A549 (cell line): Measurements from ENCODE around the gene KRT79. TPM values are rescaled to one million over a fixed set of nuclear protein-coding genes. Genes with fewer than 3 reads are reported as not detected.

Source experiments
- ATAC-seq, 2 experiments: fragments of 200-7000 bp in 1 of 2; fragments of >200 bp in 1 of 2; cut with Nextera tagmentation in 1 of 2; cut with Tn5 transposase in 1 of 2; 3 replicates each; pipeline versions ENCODE4 v1.8.0 to v1.9.1; 2018 to 2020; ENCODE audit warnings: mild to moderate bottlenecking in 1 of 2, moderate library complexity in 1 of 2
- CTCF ChIA-PET: fragments of 300-600 bp; sonication (Branson Sonifier 250); formaldehyde crosslinking; extraction: SDS; loops from one replicate; lab custom pipeline; 2021; ENCODE audit warnings: antibody characterized with exemption, inconsistent platforms; lab: Yijun Ruan, JAX
- POLR2A ChIA-PET: fragments of 350-600 bp; formaldehyde crosslinking; extraction: SDS; loops from one replicate; lab custom pipeline; 2021; ENCODE audit warnings: antibody characterized with exemption, inconsistent platforms; lab: Yijun Ruan, JAX
- DNase-seq, 2 experiments: peaks; one replicate each; pipeline versions ENCODE4 v3.0.0 to v3.0.0-alpha.2; 2011 to 2016; ENCODE audit warnings: low read depth in 1 of 2, low spot score in 1 of 2
- FAIRE-seq: peaks from 2 replicates; lab custom pipeline; 2011; peaks lifted over from hg19 to GRCh38; lab: Jason Lieb, UNC
- H3K27ac ChIP-seq, 2 experiments: fragments of >200 bp; sonication (Bioruptor Twin); formaldehyde crosslinking; 3 replicates each; pipeline ENCODE4 v1.5.1; 2016 to 2017
- H3K4me1 ChIP-seq: fragments of >200 bp; sonication (Bioruptor Twin); formaldehyde crosslinking; 3 replicates; pipeline ENCODE4 v1.6.1; 2016
- H3K4me2 ChIP-seq: fragments of >200 bp; sonication (Bioruptor Twin); formaldehyde crosslinking; 3 replicates; pipeline ENCODE4 v1.6.1; 2016
- H3K4me3 ChIP-seq: fragments of >200 bp; sonication (Bioruptor Twin); formaldehyde crosslinking; 3 replicates; pipeline ENCODE4 v1.5.1; 2016
- H3K9me3 ChIP-seq: fragments of >200 bp; sonication (Bioruptor Twin); formaldehyde crosslinking; 3 replicates; pipeline ENCODE4 v1.6.1; 2016
- ESRRA ChIP-seq: fragments of 150-350 bp; IDR thresholded peaks from 2 replicates; pipeline ENCODE4 v1.6.1; 2014; ENCODE audit warnings: mild to moderate bottlenecking, low read length, borderline replicate concordance
- FOSL2 ChIP-seq, 2 experiments: fragments of 450-650 bp in 1 of 2; fragments of >200 bp in 1 of 2; sonication (Bioruptor Twin) in 1 of 2; formaldehyde crosslinking; IDR thresholded peaks; 2 replicates each; pipeline versions ENCODE4 v1.5.0 to v1.6.1; 2016 to 2020; ENCODE audit warnings: mild to moderate bottlenecking in 1 of 2, moderate library complexity in 1 of 2
- FOXS1 ChIP-seq: fragments of 250-450 bp; sonication (Bioruptor Pico); IDR thresholded peaks from 2 replicates; pipeline ENCODE4 v1.5.0; 2020; ENCODE audit warnings: mild to moderate bottlenecking, moderate library complexity
- GATA3 ChIP-seq: IDR thresholded peaks from 2 replicates; pipeline ENCODE4 v1.6.1; 2012; ENCODE audit warnings: borderline replicate concordance
- HDAC2 ChIP-seq: fragments of 200-600 bp; sonication (generic); IDR thresholded peaks from 2 replicates; pipeline ENCODE4 v1.6.1; 2016
- HOXA7 ChIP-seq: fragments of 250-450 bp; sonication (Bioruptor Pico); IDR thresholded peaks from 2 replicates; pipeline ENCODE4 v1.5.0; 2020; ENCODE audit warnings: mild to moderate bottlenecking, moderate library complexity
- HOXB13 ChIP-seq: fragments of 250-450 bp; sonication (Bioruptor Pico); IDR thresholded peaks from 2 replicates; pipeline ENCODE4 v1.5.0; 2020; ENCODE audit warnings: low read depth, mild to moderate bottlenecking, moderate library complexity
- KDM1A ChIP-seq: fragments of 200-600 bp; sonication (generic); IDR thresholded peaks from 2 replicates; pipeline ENCODE4 v1.6.1; 2016; ENCODE audit warnings: low read depth, mild to moderate bottlenecking
- KDM5A ChIP-seq: fragments of 200-600 bp; sonication (generic); IDR thresholded peaks from 2 replicates; pipeline ENCODE4 v1.6.1; 2016; ENCODE audit warnings: antibody characterized with exemption, mild to moderate bottlenecking
- MAFK ChIP-seq: fragments of 450-650 bp; IDR thresholded peaks from 2 replicates; pipeline ENCODE4 v1.6.1; 2014; ENCODE audit not compliant: partially characterized antibody
- MAZ ChIP-seq: fragments of 150-350 bp; IDR thresholded peaks from 2 replicates; pipeline ENCODE4 v1.6.1; 2014; ENCODE audit warnings: antibody characterized with exemption, low read depth, low read length, borderline replicate concordance
- NPAS2 ChIP-seq: fragments of 250-450 bp; sonication (Bioruptor Pico); IDR thresholded peaks from 2 replicates; pipeline ENCODE4 v1.8.0; 2022; ENCODE audit warnings: mild to moderate bottlenecking, moderate library complexity, borderline replicate concordance
- PHF8 ChIP-seq: fragments of 200-600 bp; sonication (generic); IDR thresholded peaks from 2 replicates; pipeline ENCODE4 v1.6.1; 2016; ENCODE audit warnings: low read depth, mild to moderate bottlenecking, antibody characterized with exemption, moderate library complexity, borderline replicate concordance
- POLR2A ChIP-seq: IDR thresholded peaks from 2 replicates; pipeline ENCODE4 v1.6.1; 2012; ENCODE audit warnings: mild to moderate bottlenecking, low read length
- RAD21 ChIP-seq, 2 experiments: fragments of >200 bp in 1 of 2; sonication (Bioruptor Twin) in 1 of 2; formaldehyde crosslinking in 1 of 2; IDR thresholded peaks in 1 of 2; conservative IDR thresholded peaks in 1 of 2; 2 replicates in 1 of 2; 3 replicates in 1 of 2; pipeline ENCODE4 v1.6.1; 2012 to 2018; ENCODE audit warnings: inconsistent platforms in 1 of 2
- RCOR1 ChIP-seq: fragments of 150-350 bp; IDR thresholded peaks from 2 replicates; pipeline ENCODE4 v1.6.1; 2014; ENCODE audit warnings: antibody characterized with exemption, low read length, low read depth
- WGBS: methylation state at CpG from one replicate; pipeline ENCODE4 v1.1.6; 2017; ENCODE audit errors: missing lambda C conversion rate; 5-methylcytosine and 5-hydroxymethylcytosine counted together
- polyA plus RNA-seq, 4 experiments: library from polyadenylated mRNA; depleted of rRNA in 3 of 4; stranded (reverse); fragments of >200 nt; fragmentation: RNase III in 1 of 4; extraction: RNeasy Plus Mini Kit Qiagen cat#74134 plus additional on column Dnase treatment in 1 of 4; gene quantifications; 2 replicates in 3 of 4; 3 replicates in 1 of 4; pipeline ENCODE4 v1.2.3, GENCODE V29; 2011 to 2017
- TF ChIP-seq, protein P1 (sequence below): fragments of >200 bp; sonication (Bioruptor Twin); formaldehyde crosslinking; IDR thresholded peaks from 2 replicates; pipeline ENCODE4 v1.6.1; 2016
- TF ChIP-seq, protein P2 (sequence below): IDR thresholded peaks from 2 replicates; pipeline ENCODE4 v1.6.1; 2012
- TF ChIP-seq, protein P3 (sequence below): fragments of 200-600 bp; sonication (generic); IDR thresholded peaks from 2 replicates; pipeline ENCODE4 v1.6.1; 2016; ENCODE audit warnings: antibody characterized with exemption, mild to moderate bottlenecking, moderate library complexity
- TF ChIP-seq, protein P4 (sequence below): fragments of >200 bp; sonication (Bioruptor Twin); formaldehyde crosslinking; IDR thresholded peaks from 3 replicates; pipeline ENCODE4 v1.6.1; 2016

Gene KRT79
- polyA plus RNA-seq, 2 of the 4 experiments (the other 2 are of a cell fraction): 0.05 TPM; not detected in 1

DNA sequence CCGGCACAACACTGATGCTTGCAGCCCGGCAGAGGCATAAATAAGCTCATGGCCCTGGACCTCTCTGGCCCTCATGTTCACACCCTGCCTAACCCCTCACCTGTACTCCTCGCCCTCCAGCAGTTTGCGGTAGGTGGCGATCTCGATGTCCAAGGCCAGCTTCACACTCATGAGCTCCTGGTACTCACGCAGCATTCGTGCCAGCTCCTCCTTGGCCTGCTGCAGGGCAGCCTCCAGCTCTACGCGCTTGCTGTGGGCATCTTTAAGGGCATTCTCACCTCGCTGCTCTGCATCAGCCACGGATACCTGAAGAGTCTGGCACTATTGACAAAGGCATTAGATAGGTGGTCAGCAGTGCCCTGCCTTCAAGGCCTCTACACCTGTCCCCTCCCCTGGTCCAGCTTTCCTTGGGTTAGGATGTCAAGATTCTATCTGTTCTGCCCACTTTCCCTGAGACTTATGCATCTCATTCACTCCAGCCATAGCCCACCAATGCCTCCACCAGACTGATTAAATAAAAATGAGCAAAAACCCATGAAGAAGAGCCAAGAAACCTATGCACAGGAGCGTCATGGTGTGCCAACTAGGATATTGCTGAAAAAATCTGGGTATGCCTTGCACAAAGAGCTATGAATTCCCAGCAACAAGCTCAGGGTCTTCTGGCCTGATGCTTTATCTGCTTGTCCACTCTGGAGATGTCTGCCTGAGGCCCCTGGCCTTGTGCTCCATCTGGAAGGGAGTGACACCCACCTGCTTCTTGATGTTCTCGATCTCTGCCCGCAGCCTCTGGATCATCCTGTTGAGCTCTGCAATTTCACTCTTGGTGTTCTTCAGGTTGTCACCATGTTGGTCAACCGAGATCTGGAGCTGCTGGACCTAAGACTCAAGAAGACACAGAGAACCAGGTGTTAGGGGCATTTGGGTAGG is 26.3 kb downstream of the KRT79 start:
- H3K27ac ChIP-seq: no peak overlapping the region
- no peak for ATAC-seq
- TF ChIP-seq FOXS1 (CRISPR knock-in tag) (no peak), MAFK (no peak), HOXB13 (no peak), MAZ (no peak), HOXA7 (CRISPR knock-in tag) (no peak), RCOR1 (no peak), KDM5A (no peak), ESRRA (no peak), POLR2A (no peak), FOSL2 (IDR thresholded peaks at IDR 0.05) (no peak), FOSL2 (CRISPR knock-in tag; IDR thresholded peaks at IDR 0.05) (no peak), RAD21 (conservative IDR thresholded peaks at IDR 0.05 in 1 of 2, IDR thresholded peaks at IDR 0.05 in 1 of 2) (no peak), PHF8 (no peak), HDAC2 (no peak), KDM1A (no peak)
- TF ChIP-seq, protein P1, sequence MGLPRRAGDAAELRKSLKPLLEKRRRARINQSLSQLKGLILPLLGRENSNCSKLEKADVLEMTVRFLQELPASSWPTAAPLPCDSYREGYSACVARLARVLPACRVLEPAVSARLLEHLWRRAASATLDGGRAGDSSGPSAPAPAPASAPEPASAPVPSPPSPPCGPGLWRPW: no peak
- TF ChIP-seq, protein P2, sequence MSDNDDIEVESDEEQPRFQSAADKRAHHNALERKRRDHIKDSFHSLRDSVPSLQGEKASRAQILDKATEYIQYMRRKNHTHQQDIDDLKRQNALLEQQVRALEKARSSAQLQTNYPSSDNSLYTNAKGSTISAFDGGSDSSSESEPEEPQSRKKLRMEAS: no peak
- TF ChIP-seq, protein P3, sequence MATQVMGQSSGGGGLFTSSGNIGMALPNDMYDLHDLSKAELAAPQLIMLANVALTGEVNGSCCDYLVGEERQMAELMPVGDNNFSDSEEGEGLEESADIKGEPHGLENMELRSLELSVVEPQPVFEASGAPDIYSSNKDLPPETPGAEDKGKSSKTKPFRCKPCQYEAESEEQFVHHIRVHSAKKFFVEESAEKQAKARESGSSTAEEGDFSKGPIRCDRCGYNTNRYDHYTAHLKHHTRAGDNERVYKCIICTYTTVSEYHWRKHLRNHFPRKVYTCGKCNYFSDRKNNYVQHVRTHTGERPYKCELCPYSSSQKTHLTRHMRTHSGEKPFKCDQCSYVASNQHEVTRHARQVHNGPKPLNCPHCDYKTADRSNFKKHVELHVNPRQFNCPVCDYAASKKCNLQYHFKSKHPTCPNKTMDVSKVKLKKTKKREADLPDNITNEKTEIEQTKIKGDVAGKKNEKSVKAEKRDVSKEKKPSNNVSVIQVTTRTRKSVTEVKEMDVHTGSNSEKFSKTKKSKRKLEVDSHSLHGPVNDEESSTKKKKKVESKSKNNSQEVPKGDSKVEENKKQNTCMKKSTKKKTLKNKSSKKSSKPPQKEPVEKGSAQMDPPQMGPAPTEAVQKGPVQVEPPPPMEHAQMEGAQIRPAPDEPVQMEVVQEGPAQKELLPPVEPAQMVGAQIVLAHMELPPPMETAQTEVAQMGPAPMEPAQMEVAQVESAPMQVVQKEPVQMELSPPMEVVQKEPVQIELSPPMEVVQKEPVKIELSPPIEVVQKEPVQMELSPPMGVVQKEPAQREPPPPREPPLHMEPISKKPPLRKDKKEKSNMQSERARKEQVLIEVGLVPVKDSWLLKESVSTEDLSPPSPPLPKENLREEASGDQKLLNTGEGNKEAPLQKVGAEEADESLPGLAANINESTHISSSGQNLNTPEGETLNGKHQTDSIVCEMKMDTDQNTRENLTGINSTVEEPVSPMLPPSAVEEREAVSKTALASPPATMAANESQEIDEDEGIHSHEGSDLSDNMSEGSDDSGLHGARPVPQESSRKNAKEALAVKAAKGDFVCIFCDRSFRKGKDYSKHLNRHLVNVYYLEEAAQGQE: no peak
- TF ChIP-seq, protein P4, sequence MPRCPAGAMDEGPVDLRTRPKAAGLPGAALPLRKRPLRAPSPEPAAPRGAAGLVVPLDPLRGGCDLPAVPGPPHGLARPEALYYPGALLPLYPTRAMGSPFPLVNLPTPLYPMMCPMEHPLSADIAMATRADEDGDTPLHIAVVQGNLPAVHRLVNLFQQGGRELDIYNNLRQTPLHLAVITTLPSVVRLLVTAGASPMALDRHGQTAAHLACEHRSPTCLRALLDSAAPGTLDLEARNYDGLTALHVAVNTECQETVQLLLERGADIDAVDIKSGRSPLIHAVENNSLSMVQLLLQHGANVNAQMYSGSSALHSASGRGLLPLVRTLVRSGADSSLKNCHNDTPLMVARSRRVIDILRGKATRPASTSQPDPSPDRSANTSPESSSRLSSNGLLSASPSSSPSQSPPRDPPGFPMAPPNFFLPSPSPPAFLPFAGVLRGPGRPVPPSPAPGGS: no peak
- H3K4me3 ChIP-seq: no peak overlapping the region
- H3K9me3 ChIP-seq: no peaks in the 10 kb centered on the region
- DNase-seq: no peak
- no peak overlapping the region for H3K4me2 ChIP-seq
- CTCF ChIA-PET: interaction anchor here (0.7 to 1.7 kb wide), 7 partner anchors 10 to 435 kb away, joined by 3 to 4 read pairs (median 3); partner anchors contain the start of gene KRT3
- peaks cover 18% of the 10 kb centered on the region; the same call in 2 of the 3 replicates for H3K4me1 ChIP-seq
- POLR2A ChIA-PET: no interaction called here
- FAIRE-seq: no peak
- 85% methylated on average over 16 of the region's 16 CpGs for WGBS

DNA sequence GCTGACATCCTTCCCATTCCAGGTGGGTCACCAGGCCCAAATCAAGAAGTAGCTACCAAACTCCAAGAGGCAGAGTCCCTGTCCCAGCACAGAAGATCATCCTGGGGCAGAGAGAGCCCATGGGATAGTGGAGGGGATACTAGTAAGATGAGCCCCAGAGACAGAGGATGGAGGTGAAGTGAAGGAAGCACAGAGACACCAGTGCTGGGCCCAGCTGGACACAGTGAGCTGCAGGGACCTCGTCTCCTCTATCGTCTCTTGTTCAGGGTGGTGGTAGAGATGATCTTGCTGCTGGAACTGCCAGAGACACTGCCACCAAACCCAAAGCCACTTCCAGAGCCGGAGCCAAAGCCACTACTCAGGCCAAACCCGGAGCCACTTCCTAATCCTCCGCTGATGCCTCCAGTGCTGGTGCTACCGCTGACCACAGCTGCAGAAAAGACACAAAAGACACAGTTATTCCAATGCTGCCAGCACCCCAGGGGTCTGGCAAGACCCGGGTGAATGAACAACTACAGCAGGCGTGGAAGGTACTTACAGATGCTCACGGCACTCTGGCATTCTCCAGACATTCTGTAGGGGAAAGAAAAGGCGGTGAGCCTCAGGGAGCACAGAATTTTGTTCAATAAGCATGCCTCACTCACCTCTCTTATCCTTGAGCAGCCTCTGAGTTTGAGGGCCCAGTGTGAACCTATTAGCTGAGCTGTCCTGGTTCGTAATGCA is 27.1 kb downstream of the KRT79 start:
- ATAC-seq: no peak; a peak in 1 of 6 replicates
- H3K4me1 ChIP-seq: peaks cover 25% of the 10 kb centered on the region
- no peak for TF ChIP-seq NPAS2 (CRISPR knock-in tag)
- TF ChIP-seq, protein P1: no peak
- no peak for TF ChIP-seq GATA3

More for the DNA sequence above, 27.1 kb downstream of the KRT79 start:
- ChIA-PET CTCF (interaction anchor here (0.7 to 1.5 kb wide), 6 partner anchors 11 to 434 kb away, joined by 3 to 4 read pairs (median 3); partner anchors contain the start of gene KRT3), POLR2A (no interaction called here)
- Histone ChIP-seq H3K4me3 (no peak overlapping the region), H3K4me2 (no peak overlapping the region), H3K27ac (0 out of 6 replicates have a peak overlapping the region, but pooled peaks of 1 of the 2 experiments have one; percentile 17), H3K9me3 (no peaks in the 10 kb centered on the region)
- no peak for FAIRE-seq
- no peak for DNase-seq
- 88% methylated on average over 11 of the region's 11 CpGs for WGBS
